ENCODE data around the gene PXMP4.

The PXMP4 gene

GRCh38 chr20:33654680-33655161, 65.4 kb downstream of the PXMP4 start:
- no peak for DNase-seq (ENCODE audit: low read depth)

GRCh38 chr20:33653900-33654596, 66.1 kb downstream of the PXMP4 start:
- DNase-seq (ENCODE audit: low read depth): no peak

- peak; percentile 32 for DNase-seq (ENCODE audit: low read depth)
These were observed 66.8 kb downstream of the PXMP4 start for GRCh38 chr20:33653218-33653899.
